Dendritic cell treated with granulocyte-macrophage colony-stimulating factor and Interleukin-4, amounts not matched to agents 40 ng/mL and 50 ng/mL, for 4 days (primary cell): ENCODE results near the gene FBXO42.
"Not testable (repeated sequence)": the region's sequence is repeated elsewhere in the genome, so short reads cannot be mapped to it uniquely, and the experiment has no call there.

Experiments used
- H3K27ac Mint-ChIP-seq: one replicate; pipeline ENCODE4 v1.8.0; 2022; ENCODE audit warnings: mild to moderate bottlenecking, mixed read lengths
- H3K27me3 Mint-ChIP-seq: one replicate; pipeline ENCODE4 v1.8.0; 2022; ENCODE audit warnings: mild to moderate bottlenecking, mixed read lengths
- H3K36me3 Mint-ChIP-seq: one replicate; pipeline ENCODE4 v1.8.0; 2022; ENCODE audit warnings: low read depth, mixed read lengths
- H3K4me1 Mint-ChIP-seq: one replicate; pipeline ENCODE4 v1.8.0; 2022; ENCODE audit warnings: low read depth, mixed read lengths
- H3K4me3 Mint-ChIP-seq: one replicate; pipeline ENCODE4 v1.8.0; 2022; ENCODE audit warnings: mild to moderate bottlenecking, moderate library complexity, mixed read lengths
- H3K9me3 Mint-ChIP-seq: one replicate; pipeline ENCODE4 v1.8.0; 2022; ENCODE audit warnings: mixed read lengths
- intact Hi-C: fragments of 100-400 bp; cut with micrococcal nuclease; formaldehyde crosslinking; loops from one replicate; pipeline ENCODE4 v1.15.0; 2022

FBXO42 gene

DNA sequence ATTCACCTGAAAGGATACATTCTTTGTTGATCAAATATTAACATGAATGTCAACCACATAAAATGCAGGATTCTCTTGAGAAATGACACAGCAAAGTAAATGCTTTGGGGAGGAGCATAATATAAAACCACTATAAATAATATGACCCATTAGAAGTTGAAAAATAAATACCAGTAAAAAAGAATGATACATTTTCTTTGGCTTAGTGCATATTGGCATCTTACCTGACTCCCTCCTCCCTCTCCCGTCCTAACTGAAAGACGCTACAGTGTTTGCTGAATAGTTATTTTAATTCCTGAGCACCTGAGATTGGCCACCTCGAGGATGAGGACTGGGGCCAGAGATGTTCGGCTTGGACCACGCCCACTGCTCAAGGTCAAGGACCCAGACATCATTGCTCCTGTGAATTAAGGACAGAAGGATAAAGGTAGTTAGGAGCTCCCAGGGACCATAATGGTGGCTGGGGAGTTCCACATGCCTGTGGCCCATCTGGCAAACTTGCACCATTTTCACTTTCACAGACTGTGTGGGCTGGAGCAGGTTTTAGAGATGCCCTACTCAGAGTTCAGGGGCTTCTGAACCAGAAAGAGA is 98.9 kb downstream of the FBXO42 start:
- Mint-ChIP-seq H3K4me3 (no peak overlapping the region), H3K9me3 (no peaks in the 10 kb centered on the region), H3K4me1 (peaks cover 13% of the 10 kb centered on the region), H3K36me3 (peaks cover 82% of the 10 kb centered on the region), H3K27ac (no peak overlapping the region), H3K27me3 (no peaks in the 10 kb centered on the region)
- intact Hi-C loops: no loop called here

DNA sequence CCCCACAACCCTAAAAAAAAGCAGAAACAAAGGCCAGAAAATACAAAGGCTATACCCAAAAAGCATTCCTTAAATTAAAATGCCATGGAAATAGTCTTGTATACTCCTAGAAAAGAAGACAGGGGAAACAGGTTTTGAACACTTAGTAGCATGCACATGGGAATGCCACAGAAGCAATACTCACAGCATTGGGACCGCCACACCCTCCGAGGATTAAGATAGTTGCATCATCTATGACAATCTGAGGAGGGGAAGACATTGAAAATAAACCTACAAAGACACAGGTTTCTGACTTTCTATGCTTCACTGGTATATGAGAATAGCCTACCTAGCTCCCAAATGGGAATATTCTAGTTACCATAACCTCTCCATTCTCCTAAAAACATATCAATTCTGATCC is 99.4 kb downstream of the FBXO42 start:
- Mint-ChIP-seq H3K27ac (no peak overlapping the region), H3K9me3 (no peaks in the 10 kb centered on the region), H3K4me1 (peaks cover 13% of the 10 kb centered on the region), H3K36me3 (peaks cover 85% of the 10 kb centered on the region), H3K4me3 (no peak overlapping the region), H3K27me3 (no peaks in the 10 kb centered on the region)
- intact Hi-C loops: no loop called here

DNA sequence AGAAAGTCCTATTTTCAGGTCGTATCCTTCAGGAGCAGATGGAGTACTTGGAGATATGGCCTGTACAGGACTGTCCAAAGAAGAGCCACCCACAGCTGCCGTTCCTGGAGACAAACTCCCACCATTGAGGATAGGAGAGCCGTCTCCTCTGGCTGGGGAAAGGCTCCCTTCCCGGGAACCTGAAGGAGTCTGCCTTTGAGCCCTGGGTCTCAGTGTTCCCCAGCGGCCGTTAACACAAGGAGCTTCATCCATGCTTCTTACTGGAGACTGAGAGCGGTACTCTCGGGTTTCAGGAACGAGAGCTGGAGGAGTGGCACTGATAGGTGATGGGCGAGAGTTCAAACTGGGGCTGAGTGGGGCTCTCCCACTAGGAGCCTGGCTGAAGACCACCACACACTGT is 100.9 kb downstream of the FBXO42 start:
- Mint-ChIP-seq H3K27me3 (no peaks in the 10 kb centered on the region), H3K36me3 (peaks cover 94% of the 10 kb centered on the region), H3K9me3 (no peaks in the 10 kb centered on the region), H3K4me3 (no peak overlapping the region), H3K4me1 (peaks cover 13% of the 10 kb centered on the region), H3K27ac (no peak overlapping the region)
- intact Hi-C loops: no loop called here

DNA sequence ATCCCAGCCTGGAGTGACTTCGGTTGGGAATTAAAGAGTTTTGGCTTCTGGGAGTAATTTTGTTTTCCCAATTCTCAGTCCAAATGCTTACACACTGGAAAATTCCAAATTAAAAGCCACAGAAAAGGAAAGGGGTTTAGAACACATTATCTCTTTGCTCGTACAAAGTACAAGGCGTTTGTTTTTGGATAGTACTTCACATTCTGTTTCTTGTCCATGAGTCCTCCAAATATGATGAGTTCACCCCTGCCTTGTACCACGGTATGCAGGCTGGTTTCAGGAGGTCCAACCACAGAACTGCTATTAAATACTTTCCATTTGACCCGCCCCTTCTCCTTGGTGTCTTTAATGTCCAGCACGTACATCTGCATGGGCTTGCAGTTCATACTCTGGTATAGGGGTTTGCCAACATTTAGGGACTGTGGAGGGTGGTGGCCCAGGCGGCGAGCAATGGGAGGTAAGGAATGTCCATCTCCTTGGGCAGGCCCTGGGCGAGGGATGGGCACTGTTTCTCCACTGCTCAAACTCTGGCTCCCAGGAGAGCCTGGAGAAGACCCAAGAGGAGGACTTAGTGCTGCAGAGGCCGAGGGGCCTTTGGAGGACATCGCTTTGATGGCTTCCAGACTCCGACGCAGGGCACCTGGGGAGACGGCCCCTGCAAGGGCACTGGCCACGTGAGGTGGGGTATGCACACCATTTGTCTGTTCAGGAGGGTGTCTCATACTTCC is 101.6 kb downstream of the FBXO42 start:
- intact Hi-C loops: no loop called here
- Mint-ChIP-seq H3K36me3 (peaks cover 94% of the 10 kb centered on the region), H3K9me3 (no peaks in the 10 kb centered on the region), H3K4me3 (no peak overlapping the region), H3K27me3 (no peaks in the 10 kb centered on the region), H3K4me1 (peaks cover 13% of the 10 kb centered on the region), H3K27ac (no peak overlapping the region)

DNA sequence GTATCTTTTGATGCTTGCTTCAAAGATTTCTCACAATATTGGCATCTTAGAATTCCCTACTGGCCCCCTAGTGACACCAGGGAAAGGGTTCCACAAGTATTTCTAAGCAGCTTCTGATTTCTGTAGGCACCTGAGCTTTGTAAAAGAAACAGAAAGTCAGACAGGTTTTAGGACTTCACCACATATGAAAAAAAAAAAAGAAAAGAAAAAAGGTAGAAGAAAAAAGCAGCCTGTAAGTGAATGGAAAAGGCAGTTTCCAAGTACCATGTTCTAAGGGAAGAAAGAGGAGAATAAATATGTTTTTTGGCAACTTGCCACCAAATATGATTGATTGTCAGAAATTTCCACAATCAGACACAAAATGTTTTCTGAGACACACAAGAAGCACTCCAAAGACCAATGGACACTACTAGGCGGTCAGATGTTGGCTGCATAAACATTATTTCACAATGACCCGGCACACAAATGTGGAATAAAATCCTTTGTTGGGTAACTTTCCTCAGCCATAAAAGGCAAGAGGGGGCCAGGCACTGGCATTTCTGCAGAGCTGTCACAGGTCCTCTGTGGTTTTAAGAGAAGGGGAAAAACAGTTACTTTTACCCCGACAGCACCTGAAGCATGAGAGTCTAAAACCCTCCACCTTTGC is 102.6 kb downstream of the FBXO42 start:
- no peak overlapping the region for H3K4me3 Mint-ChIP-seq
- peaks cover 85% of the 10 kb centered on the region for H3K36me3 Mint-ChIP-seq
- intact Hi-C loops: no loop called here

DNA sequence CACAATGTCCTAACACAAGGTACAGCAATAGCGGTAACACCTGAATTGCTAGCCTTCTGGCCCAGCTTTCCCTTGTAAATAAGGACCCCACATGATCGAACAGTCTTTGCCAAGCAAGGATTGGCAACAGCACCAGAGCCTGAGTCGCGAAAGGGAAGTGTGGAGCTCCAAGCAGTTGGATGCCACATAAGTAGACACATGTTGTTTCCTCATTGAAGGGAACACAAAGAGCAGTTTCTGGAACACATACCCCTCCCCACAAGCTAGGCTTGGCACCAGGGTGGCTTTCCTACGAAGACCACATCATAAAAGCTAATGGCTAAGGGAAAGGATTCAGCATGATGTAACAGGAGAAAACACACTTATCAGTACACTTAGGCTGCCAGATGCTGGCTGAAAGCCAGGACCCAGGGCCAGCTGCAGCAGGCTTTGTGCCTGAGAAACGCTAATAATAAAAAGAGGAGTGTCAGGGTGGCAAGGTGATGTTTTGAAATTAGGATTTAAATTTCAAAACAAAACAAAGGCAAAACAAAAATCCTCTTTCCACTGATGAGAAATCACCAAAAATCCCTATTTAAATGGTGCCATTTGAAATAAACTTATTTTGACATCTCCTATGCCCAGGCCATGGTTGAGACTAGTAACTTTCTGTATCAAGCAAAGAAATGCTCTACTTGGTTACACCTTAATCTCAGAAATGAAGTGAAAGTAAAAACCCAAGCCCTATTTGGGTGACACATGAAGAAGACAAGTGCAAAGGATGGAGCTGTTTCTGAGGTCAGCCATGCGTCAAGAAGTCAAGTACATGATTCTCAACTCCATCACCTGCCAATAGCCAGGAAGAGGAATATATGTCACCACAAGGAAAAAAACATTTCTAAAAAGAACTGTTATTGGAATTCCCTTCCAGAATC is 103.4 kb downstream of the FBXO42 start:
- no peak overlapping the region for H3K27ac Mint-ChIP-seq
- peaks cover 76% of the 10 kb centered on the region for H3K36me3 Mint-ChIP-seq
- H3K4me3 Mint-ChIP-seq: no peak overlapping the region
- H3K27me3 Mint-ChIP-seq: no peaks in the 10 kb centered on the region
- H3K9me3 Mint-ChIP-seq: no peaks in the 10 kb centered on the region
- intact Hi-C loops: no loop called here
- peaks cover 23% of the 10 kb centered on the region for H3K4me1 Mint-ChIP-seq

More for the DNA sequence above, 102.6 kb downstream of the FBXO42 start:
- Mint-ChIP-seq H3K27me3 (no peaks in the 10 kb centered on the region), H3K27ac (no peak overlapping the region), H3K9me3 (no peaks in the 10 kb centered on the region), H3K4me1 (peaks cover 15% of the 10 kb centered on the region)

DNA sequence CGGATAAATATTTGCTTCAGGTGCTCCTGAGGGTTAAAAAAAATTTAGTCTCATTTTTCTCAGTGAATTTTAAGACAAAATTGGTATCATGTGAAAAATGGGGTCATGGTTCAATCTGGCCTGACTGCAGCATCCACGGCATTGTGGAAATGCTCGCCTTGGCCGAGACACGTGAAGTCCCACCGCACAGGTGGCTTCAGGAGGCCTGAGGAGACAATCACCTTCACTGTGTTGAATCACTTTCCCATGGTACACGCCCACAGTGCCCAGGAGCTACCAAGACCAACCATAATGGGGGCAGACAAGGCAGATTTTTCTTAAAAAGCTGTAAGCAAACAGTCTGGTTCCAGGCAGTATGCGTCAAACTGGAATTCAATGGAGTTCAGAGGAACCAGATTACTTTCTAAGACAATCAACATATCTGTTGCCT is 104.3 kb downstream of the FBXO42 start:
- Mint-ChIP-seq H3K4me1 (peaks cover 23% of the 10 kb centered on the region), H3K9me3 (no peaks in the 10 kb centered on the region), H3K27ac (no peak overlapping the region), H3K36me3 (peaks cover 68% of the 10 kb centered on the region), H3K27me3 (no peaks in the 10 kb centered on the region), H3K4me3 (no peak overlapping the region)
- intact Hi-C loops: no loop called here

DNA sequence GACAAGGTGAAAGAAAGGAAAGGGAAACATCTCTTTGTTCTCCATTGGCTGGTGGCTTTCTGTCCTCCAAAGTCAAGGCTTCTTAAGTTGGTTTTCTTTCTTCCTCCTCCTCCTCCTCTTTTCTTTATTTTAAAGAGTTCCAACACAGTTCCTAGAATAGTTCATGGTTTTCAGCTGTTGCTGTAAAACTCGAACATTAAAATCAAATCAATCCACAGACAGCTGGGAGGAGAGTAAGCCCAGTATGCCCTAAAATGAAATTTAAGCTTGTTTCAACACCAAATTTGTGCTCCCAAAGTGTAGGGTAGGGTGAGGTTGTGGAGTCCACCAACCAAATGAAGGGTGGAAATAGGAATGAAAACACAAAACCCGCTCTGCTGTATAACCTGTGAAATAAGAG is 104.8 kb downstream of the FBXO42 start:
- H3K9me3 Mint-ChIP-seq: no peaks in the 10 kb centered on the region
- H3K27me3 Mint-ChIP-seq: no peaks in the 10 kb centered on the region
- H3K4me1 Mint-ChIP-seq: peaks cover 23% of the 10 kb centered on the region
- no peak overlapping the region for H3K4me3 Mint-ChIP-seq
- intact Hi-C loops: no loop called here
- H3K27ac Mint-ChIP-seq: no peak overlapping the region
- H3K36me3 Mint-ChIP-seq: peaks cover 62% of the 10 kb centered on the region

DNA sequence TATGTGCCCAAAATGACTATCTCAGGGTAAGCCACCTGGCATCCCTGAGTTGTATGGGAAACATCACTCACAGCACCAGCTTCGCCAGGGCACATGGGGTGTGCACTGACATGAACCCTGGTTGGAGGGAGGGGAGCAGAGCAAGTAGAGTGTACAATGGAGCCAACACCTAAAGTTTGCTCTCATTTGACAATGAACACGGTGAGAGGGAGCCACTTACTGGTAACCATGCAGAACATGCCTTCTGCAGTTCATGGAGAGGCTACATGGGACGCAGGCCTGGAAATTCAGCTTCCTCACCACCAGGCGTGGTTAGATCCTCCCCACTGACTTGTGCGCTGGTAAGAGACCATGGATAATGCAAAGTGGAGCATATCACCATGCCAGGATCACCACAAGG is 105.3 kb downstream of the FBXO42 start:
- Mint-ChIP-seq H3K9me3 (no peaks in the 10 kb centered on the region), H3K27me3 (no peaks in the 10 kb centered on the region), H3K4me3 (no peak overlapping the region), H3K36me3 (peaks cover 57% of the 10 kb centered on the region), H3K4me1 (peaks cover 23% of the 10 kb centered on the region), H3K27ac (no peak overlapping the region)
- intact Hi-C loops: no loop called here

DNA sequence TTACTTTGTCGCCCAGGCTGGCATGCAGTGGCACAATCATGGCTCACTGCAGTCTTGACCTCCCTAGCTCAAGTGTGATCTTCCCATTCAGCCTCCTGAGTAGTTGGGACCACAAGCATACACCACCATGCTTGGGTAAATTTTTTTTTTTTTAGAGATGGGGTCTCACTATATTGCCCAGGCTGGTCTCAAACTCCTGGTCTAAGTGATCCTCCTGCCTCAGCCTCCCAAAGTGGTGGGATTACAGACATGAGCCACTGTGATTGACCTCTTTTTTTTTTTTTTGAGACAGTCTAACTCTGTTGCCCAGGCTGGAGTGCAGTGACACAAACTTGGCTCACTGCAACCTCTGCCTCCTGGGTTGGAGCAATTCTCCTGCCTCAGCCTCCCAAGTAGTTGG is 106.0 kb downstream of the FBXO42 start:
- intact Hi-C loops, H3K27me3 Mint-ChIP-seq, H3K4me3 Mint-ChIP-seq, H3K9me3 Mint-ChIP-seq, H3K27ac Mint-ChIP-seq: not testable (repeated sequence)
- Mint-ChIP-seq H3K4me1 (peaks cover 16% of the 10 kb centered on the region), H3K36me3 (peaks cover 50% of the 10 kb centered on the region)

DNA sequence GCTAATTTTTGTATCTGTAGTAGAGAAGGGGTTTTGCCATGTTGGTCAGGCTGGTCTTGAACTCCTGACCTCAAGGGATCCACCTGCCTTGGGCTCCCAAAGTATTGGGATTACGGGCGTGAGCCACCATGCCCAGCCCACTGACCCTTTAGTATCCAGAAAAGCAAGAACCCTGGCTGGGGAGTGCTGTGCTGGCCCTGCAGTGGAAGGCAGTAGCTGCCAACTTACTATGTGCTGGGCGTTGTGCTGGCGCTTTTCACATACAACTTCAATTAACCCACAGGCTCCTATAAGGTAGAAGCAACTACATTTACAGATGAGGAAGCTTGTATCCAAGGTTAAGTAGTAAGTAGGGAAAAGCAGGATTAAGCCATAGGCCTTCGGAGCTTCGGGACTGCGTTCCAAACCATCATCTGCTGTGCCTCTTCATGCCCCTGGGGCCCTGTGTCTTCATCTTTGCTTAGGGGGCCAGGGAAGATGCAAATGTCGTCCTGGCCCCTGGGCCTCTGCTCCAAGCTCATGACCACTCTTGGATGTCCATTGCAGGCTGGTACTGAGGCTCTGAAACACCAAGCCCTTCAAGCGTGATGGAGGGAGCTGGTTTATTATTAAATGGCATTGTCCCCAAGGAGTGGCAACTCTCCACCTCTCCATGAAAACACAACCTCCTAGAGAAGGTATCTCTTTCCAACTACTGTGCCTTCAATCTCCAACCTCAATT is 106.6 kb downstream of the FBXO42 start:
- intact Hi-C loops: loop anchor here (2.0 kb wide), 2 partner anchors 39 to 167 kb away; no protein-coding TSS in a partner anchor
- no peak overlapping the region for H3K4me3 Mint-ChIP-seq
- no peaks in the 10 kb centered on the region for H3K9me3 Mint-ChIP-seq
- H3K4me1 Mint-ChIP-seq: peaks cover 10% of the 10 kb centered on the region
- H3K36me3 Mint-ChIP-seq: peaks cover 44% of the 10 kb centered on the region
- H3K27me3 Mint-ChIP-seq: no peaks in the 10 kb centered on the region
- H3K27ac Mint-ChIP-seq: no peak overlapping the region

DNA sequence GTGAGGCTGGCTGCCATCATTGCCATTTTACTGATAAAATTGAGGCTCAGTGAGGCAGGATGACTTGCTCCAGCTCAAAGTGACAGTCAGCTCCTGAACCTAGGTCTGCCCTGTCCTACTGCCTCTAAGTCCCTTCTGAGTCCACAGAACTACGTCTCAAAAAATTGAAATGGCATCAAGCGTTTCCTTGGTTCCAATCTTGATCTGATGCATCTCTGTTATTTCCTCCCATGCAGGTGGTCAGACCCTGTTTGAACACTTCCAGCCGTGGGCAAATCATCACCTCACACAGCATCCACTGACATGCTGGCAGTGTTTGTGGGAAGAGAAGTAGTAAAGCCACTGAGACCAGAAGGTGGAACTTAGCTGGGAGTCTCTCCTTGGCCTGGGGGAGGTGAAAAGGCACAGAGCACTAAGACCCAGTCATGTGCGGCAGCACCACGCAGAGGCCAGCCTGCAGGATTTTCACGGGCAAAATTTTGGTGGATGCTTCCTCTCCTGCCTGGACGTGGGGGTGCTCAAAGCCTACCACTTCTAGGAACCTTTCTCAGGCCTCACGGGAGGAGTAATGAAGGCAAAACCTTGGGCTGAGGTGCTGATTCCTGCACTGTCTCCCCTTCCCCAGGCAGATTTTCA is 107.5 kb downstream of the FBXO42 start:
- Mint-ChIP-seq H3K27me3 (no peaks in the 10 kb centered on the region), H3K27ac (no peak overlapping the region), H3K4me3 (no peak overlapping the region), H3K9me3 (no peaks in the 10 kb centered on the region), H3K36me3 (peaks cover 37% of the 10 kb centered on the region), H3K4me1 (peaks cover 9% of the 10 kb centered on the region)
- intact Hi-C loops: loop anchor here (2.0 to 5.0 kb wide), 3 partner anchors 38 to 166 kb away; no protein-coding TSS in a partner anchor
